HG02571 (cell line): Measurements from ENCODE around the gene IQCK.

Source experiments
- ATAC-seq: cut with Tn5 transposase; IDR thresholded peaks from one replicate; pipeline ENCODE4 v1.9.1; 2021; ENCODE audit warnings: mild to moderate bottlenecking, moderate library complexity; ENCODE audit not compliant: unreplicated experiment

IQCK gene

GRCh38 chr16:19698480-19699465 lies 19.3 kb upstream of the IQCK start:
- ATAC-seq: no peak

DNA sequence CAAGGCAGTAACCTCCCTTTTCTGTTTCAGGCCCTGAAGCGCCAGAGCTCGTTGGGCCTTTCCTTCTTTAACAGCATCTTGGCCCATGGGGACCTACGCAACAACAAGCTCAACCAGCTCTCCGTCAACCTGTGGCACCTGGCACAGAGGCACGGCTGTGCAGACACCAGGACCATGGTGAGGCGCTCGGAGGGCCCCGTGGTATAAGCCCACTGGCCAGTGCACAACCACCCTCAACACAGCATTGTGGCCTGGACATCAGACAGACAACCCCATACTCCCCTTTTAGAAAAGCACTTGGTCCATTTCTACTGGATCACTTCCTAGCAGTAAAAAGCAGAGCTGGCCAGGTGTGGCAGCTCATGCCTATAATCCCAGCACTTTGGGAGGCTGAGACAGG lies 18.6 kb upstream of the IQCK start:
- no peak for ATAC-seq

DNA sequence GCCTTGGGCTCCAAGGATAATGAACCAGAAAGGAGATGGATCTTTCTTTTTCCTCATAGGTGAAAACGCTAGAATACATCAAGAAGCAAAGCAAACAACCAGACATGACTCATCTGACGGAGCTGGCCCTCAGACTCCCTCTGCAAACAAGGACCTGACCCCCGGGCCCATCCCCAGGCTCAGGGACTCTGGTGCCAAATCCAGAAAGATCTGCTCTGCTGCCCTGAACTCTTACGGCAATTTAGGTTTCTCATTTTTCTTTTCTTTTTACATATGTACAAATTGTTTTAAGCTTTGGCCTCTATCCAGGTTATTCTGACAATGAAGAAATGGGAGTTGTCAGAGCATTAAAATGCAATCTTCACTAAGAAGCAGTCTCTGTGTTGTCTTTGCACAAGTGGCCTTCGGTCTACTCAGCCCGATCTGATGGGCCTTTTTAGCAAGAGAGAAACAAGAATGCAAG lies 17.7 kb upstream of the IQCK start:
- ATAC-seq: no peak

- ATAC-seq: no peak
Observed at GRCh38 chr16:19701091-19701490, 17.0 kb upstream of the IQCK start.

DNA sequence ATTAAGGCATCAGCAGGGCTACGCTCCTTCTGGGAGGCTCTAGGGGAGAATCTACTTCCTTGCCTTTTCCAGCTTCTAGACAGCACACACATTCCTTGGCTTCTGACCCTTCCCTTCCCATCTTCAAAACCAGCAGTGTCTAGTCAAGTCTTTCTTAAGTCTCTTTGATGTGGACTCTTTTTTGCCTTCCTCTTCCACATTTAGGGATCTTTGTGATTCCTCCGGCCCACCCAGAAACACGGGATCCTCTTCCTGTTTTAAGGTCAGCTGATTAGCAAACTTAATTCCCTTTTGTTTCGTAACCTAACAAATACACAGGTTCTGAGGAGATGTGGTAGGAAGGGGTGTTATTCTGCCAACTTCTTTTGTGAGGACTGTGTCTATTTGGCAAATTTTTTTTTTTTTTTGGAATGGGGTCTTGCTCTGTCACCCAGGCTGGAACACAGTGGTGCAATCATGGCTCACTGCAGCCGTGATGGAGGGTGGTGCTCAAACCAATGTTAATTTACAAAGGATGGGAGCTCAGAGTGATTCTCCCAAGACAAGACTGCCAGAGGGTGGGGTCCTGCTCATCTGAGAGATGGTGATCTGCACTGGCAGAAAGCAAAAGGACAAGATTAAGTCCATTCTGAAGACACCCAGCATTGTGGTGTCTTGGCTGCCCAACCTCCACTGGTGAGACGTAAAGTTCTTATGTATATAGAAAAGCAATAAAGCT lies 14.7 kb upstream of the IQCK start:
- ATAC-seq: no peak

DNA sequence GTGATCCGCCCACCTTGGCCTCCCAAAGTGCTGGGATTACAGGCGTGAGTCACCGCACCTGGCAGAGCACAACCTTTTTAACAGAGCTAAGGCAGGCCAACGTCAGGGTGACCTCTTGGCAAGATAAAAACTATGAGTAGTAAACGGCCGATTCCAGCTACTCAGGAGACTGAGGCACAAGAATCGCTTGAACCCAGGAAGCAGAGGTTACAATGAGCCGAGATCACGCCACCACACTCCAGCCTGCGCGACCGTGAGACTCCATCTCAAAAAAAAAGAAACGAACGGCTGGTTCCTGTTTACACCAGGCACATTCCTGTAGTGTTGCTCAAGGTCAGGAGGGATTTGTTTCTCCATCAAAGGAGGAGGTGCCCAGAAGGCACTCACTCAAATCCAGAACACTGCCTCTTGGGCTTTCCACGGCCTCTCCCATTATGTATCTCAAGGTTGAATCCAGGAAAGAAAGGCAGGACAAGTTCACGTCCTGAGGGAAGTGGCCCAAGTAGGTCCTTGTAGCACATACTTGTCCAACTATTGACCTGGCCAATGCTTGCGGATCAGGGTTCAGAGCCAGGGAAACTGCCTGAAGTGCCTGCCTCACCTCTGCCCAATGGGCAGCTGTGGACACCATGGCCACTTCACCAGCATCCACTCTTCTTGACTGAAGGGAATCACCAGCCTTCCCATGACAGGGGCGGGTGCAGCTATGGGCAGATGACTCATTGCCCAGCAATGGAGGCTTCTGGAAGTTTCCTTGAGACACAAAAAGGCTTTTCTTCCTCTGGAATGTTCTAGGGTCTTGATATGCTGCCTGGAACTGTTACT lies 13.5 kb upstream of the IQCK start:
- ATAC-seq: no peak

- ATAC-seq: no peak
Observed at GRCh38 chr16:19705146-19705501, 12.9 kb upstream of the IQCK start.

- no peak for ATAC-seq
Observed at GRCh38 chr16:19705843-19706242, 12.2 kb upstream of the IQCK start.

- ATAC-seq: no peak
Observed at GRCh38 chr16:19706846-19707245, 11.2 kb upstream of the IQCK start.

DNA sequence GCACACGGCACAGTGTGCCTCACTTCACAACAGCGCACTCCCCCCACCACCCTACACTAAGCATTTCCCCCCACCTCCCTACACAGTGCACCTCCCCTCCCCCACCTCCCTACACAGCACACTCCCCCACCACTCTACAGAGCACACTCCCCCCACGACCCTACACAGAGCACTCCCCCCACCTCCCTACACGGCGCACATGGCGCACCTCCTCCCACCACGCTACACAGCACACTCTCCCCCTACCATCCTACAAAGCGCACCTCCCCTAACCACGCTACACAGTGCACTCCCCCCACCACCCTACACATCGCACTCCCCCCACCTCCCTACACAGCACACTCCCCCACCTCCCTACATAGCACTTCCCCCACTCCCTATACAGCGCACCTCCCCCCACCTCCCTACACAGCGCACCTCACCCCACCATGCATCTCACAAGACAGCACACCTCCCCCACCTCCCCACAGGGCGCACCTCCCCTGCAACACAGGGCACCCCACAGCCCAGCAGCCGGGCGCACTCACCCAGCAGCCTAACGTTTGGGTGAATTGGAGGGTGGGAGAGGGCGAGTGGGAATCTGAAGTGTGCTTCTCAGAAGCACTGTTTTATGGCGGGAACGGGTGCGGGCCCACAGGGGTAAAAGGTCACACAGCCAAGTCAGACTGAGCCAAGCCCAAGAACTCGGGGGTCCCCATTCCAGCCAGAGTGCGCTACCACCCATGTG lies 10.3 kb upstream of the IQCK start:
- ATAC-seq: no peak

DNA sequence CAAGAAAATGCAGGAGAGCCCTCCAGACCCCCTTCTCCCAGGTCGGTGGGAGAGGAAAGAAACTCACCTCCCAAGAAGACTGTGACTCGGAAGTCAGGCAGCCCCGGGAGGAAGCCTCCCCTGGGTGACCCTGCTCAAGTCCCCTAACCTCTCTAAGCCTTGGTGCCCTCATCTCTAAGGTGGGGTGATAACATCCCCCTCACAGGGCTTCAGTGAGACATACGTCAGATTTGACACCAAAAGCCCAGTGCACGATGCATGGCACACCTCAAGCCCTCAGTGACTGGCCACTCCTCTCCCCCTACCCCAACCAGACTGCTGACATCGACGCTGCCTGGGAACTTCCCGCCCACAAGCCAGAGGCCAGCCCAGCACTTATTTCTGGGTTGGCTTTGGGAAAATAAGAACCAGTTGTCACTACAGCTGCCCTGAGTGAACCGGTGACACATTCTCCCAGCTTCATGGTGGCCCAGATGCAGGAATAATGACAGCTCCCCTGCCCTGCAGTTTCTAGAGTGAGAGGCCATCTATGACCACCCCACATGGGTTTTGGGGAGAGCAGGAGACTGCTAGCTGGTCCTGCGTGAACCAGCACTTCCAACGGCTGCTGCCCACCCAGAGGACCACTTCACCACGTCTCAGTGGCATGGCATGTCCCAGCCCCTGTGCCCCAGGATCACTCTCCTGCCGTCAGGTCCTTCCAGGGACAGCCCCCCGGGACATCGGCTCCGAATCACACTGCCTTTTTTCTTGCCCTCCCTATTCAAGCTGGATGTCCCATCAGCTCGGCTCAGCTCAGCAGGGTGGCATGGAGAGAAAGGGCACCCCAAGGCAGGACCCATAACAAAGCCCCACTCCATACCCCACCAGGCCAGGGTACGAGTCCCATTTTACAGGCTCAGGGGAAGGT lies 9.5 kb upstream of the IQCK start:
- ATAC-seq: no peak

DNA sequence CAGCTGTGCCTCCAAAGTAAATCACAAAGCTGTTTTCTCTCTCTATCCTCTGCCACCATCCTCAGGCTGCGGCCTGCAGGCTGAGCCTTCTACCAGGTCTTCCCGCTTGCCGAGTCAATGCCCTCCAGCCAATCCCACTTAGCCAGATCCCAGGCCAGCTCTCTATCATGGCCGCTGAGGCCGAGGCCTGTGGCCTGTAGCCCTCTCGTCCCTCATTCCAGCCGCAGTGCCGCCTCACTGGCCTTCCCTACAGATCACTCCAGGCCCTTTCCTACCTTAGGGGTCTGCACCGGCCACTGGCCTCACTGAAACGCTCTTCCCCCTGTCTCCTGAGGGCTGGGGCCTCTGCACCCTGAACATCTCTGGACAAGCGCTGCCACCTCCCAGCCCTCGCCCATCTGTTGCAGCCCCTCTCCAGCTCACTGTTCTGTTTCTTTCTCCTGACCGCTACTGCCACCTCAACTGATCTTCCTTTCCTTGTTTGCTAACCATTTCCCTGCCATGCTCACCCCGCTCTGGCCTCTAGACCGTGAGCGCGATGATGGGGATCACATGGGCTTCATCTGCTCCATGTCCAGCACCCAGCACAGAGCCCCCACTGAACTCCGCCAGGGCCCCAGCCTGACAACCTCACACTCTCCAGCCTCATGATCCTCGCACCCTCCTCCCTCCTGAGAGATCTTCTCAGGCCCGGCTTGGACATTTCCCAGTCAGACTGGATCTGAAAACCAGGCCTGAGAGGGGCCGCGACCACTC lies 8.5 kb upstream of the IQCK start:
- no peak for ATAC-seq

GRCh38 chr16:19710191-19710908 lies 7.7 kb upstream of the IQCK start:
- no peak for ATAC-seq

- no peak for ATAC-seq
Observed at GRCh38 chr16:19710991-19711545, 7.0 kb upstream of the IQCK start.

GRCh38 chr16:19711643-19712042 lies 6.4 kb upstream of the IQCK start:
- ATAC-seq: no peak

DNA sequence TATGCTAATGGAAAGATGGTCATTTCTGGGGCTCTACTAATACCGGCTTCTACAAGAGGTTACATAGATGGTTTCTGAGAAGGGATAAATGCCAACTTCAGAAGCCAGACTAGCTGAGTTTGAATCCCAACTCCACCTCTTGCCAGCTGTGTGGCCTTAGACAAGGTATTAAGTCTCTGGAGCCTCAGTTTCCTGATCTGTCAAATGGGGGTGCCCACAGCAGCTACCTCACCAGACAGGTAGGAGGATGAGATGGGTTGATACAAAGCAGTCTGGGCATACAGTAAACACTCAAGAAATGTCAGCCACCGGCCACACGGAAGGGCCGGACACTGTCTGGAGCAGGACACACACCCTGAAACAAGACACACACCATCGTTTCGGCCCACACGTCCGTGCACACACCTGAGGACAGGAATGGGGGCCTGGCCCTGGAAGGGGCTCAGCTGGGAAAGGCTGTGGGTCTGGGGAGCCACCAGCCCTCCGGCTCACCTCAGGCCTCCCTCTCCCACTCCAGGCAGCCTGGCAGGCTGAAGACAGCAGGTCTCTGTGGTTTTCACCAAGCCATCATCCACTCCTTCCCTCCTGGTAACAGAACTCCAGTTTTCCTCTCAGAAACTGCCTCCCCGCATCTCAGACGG lies 5.5 kb upstream of the IQCK start:
- ATAC-seq: no peak

GRCh38 chr16:19713697-19714096 lies 4.4 kb upstream of the IQCK start:
- ATAC-seq: no peak
